ENCODE results near the gene SERPINE2.

- no peak for TF ChIP-seq POLR2AphosphoS5 (IDR thresholded peaks at IDR 0.05; ENCODE audit: low read depth, low read length)
- TF ChIP-seq POLR2A (IDR thresholded peaks at IDR 0.05; ENCODE audit: low read depth, low read length): no peak
Measured at GRCh38 chr2:223935459-223936125, 103.5 kb downstream of the SERPINE2 start.
